GM12865 (cell line): ENCODE results near the gene MAPKBP1.

ENCODE experiments used
- DNase-seq: peaks from one replicate; pipeline ENCODE4 v3.0.0; 2010; ENCODE audit warnings: low read depth
- H3K4me3 ChIP-seq: 2 replicates; pipeline ENCODE4 v1.5.1; 2011; ENCODE audit warnings: mild to moderate bottlenecking, low read depth, low read length, control low read depth
- TF ChIP-seq, protein P1 (sequence below): IDR thresholded peaks from 2 replicates; pipeline ENCODE4 v1.5.1; 2011; ENCODE audit warnings: low read length, control low read depth, low read depth, inconsistent platforms; ENCODE audit not compliant: insufficient read depth; ENCODE audit errors: missing control alignments

Gene MAPKBP1

DNA sequence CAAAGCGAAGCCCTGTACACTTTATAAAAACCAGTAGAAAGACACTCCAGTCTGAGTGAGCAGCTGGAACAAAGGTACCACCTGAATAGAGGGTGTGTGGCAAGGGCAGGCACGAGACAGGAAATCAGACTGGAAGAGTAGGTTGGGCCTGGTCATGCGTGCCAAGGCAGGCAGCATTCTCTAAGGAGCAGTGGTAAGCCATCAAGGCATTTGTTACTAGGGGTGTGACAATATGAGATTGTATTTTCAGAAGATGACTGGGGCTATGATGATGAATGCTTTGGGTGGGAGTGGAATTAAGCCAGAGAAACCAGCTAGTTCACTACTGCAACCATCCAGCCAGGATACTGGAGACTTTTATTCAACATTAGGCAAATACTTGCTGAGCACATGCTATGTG, 58.6 kb downstream of the MAPKBP1 start:
- TF ChIP-seq, protein P1, sequence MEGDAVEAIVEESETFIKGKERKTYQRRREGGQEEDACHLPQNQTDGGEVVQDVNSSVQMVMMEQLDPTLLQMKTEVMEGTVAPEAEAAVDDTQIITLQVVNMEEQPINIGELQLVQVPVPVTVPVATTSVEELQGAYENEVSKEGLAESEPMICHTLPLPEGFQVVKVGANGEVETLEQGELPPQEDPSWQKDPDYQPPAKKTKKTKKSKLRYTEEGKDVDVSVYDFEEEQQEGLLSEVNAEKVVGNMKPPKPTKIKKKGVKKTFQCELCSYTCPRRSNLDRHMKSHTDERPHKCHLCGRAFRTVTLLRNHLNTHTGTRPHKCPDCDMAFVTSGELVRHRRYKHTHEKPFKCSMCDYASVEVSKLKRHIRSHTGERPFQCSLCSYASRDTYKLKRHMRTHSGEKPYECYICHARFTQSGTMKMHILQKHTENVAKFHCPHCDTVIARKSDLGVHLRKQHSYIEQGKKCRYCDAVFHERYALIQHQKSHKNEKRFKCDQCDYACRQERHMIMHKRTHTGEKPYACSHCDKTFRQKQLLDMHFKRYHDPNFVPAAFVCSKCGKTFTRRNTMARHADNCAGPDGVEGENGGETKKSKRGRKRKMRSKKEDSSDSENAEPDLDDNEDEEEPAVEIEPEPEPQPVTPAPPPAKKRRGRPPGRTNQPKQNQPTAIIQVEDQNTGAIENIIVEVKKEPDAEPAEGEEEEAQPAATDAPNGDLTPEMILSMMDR: no peak
- no peak overlapping the region for H3K4me3 ChIP-seq
- no peak for DNase-seq

DNA sequence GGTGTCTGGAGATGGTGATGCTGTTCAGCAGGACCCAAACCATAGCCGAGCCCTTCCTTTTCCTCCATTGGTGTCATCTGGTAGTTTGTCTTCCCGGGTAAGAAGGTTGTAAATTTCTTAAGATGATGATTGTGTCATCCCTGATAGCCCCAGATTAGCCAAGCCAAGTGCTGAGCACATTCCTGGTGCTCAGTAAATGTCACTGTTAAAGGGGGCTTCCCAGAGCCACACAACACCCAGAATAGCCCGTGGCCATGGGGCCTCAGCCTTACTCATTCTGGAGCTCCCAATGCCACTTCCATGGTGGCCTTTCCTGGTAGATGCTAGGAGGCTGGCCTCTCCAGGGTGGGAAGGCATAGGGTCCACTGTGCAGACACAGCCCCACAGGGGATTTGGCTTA, 59.8 kb downstream of the MAPKBP1 start:
- TF ChIP-seq, protein P1: no peak
- H3K4me3 ChIP-seq: no peak overlapping the region
- no peak for DNase-seq

DNA sequence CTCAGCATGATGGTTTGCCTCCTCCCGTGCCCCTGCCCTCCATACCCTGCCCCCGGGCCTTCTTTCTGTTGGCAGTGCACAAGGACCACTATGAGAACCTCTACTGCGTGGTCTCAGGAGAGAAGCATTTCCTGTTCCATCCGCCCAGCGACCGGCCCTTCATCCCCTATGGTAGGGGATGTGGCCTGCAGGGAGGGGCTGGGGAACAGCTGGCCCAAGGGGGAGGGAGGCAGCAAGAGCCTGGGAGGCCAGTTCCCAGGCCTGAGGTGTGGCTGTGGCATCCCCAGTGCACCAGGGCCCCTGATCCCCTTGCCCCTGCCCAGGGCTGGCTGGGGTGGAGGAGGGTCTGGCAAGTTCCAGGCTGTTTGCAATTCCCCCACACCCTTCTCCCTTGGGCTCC, 61.8 kb downstream of the MAPKBP1 start:
- DNase-seq: no peak
- TF ChIP-seq, protein P1: no peak
- H3K4me3 ChIP-seq: no peak overlapping the region

DNA sequence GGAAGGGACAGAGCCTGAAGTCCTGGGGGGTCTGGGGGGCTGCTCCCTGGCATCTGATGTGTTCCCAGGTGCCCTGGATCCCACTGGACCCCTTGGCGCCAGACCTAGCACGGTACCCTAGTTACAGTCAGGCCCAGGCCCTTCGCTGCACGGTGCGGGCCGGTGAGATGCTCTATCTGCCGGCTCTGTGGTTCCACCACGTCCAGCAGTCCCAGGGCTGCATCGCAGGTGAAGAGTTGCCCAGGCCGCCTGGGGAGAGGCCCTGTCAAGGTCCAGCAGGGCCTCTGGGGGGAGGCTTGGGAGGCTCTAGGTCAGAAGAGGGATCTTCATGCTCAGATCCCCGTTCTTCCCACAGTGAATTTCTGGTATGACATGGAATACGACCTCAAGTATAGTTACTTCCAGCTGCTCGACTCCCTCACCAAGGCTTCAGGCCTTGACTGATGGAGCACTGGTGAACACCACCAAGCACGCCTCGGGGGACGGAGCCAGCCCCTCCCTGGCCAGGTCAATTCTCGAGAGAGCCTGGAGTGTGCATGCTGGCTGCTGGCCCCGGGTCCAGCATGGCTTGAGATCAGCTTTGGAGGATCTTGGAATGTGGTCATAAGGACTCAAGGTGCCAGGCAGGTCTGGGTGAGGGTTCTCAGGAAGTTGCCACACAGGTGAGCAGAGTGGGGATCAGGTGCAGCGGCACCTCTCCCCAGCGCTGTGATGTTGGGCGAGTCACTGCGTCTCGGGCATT, 62.6 kb downstream of the MAPKBP1 start:
- no peak overlapping the region for H3K4me3 ChIP-seq
- DNase-seq: no peak
- TF ChIP-seq, protein P1: no peak

DNA sequence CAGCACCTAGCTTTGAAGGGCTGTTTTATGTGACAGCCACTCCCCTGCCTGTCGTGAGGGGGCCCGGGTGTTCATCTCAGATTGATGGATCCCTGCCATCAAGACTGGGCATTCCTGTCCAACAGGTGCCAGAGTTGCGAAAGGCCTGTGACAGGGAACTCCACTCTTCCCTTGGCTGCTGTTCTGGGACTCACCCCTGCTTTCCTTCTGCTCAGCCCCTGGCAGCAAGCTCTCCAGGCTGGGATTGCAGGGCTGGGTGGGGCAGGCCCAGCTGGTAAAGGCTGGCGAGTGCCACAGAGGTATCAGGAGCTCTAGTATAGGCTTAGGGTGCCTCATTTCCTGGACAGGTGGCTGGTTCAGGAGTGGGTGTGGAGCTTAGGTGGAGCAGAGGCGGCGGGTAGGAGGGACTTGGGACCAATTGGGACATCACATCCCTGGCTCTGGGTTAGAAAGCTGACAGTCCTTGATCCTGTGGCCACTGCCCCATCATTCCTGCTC, 64.2 kb downstream of the MAPKBP1 start, which contains the start of gene PLA2G4B:
Gene PLA2G4B, plus strand, starts transcription at position 448 of the 498 bp plus-strand sequence. CDS start 67 bp downstream, outside the sequence.
- DNase-seq: no peak
- no peak within 1 kb of the TSS for H3K4me3 ChIP-seq
- TF ChIP-seq, protein P1: no peak

DNA sequence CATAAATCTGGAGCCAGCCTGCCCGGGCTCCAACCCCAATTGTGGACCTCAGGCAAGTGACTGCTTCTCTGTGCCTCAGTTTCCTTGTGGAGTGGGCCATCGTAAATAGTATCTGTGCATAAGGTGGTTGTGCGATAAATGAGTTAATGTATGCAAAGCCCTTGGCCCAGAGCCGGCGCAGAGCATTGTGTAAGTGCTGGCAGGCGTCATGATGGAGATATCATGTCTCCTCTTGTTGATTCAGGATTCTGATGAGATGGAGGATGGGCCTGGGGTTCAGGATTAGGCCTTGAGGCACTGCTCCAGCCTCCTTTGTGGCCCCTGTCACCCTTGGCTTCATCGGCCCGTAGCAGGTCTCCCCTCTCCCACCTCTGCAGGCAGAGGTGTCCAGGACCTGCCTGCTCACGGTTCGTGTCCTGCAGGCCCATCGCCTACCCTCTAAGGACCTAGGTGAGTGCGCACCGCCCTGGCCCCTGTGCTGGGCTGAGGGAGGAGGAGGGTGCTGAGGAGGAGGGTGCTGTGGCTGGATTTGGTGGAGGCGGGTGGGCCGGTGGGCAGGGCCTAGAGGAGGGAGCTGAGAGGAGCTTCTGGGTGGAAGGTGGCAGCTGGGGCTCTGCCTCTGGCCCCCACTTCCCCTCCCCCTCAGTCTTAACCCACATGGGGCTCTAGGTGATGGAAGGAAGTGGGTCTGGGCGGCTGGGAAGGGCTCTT, 65.7 kb downstream of the MAPKBP1 start:
- H3K4me3 ChIP-seq: no peak overlapping the region
- no peak for DNase-seq
- TF ChIP-seq, protein P1: no peak
